IPS-20b (cell line): ENCODE measurements around the gene TXNRD3.

Experiments used
- H3K27ac ChIP-seq: one replicate; pipeline ENCODE4 v1.5.1; 2013; ENCODE audit warnings: low read length
- H3K27me3 ChIP-seq: 2 replicates; pipeline ENCODE4 v1.6.1; 2013; ENCODE audit warnings: mild to moderate bottlenecking, low read length, inconsistent platforms; ENCODE audit not compliant: insufficient read depth
- H3K36me3 ChIP-seq: 2 replicates; pipeline ENCODE4 v1.6.1; 2013; ENCODE audit warnings: low read depth, mild to moderate bottlenecking, inconsistent platforms, low read length, moderate library complexity; ENCODE audit not compliant: insufficient read depth
- H3K4me1 ChIP-seq: 2 replicates; pipeline ENCODE4 v1.6.1; 2013; ENCODE audit warnings: mild to moderate bottlenecking, control low read depth, inconsistent platforms, low read length, moderate library complexity; ENCODE audit not compliant: insufficient read depth
- H3K4me3 ChIP-seq: 2 replicates; pipeline ENCODE4 v1.5.1; 2013; ENCODE audit warnings: mild to moderate bottlenecking, low read length, inconsistent platforms
- H3K9ac ChIP-seq: 2 replicates; pipeline ENCODE4 v1.6.1; 2013; ENCODE audit warnings: low read depth, mild to moderate bottlenecking, inconsistent platforms, low read length, moderate library complexity
- H3K9me3 ChIP-seq: 2 replicates; pipeline ENCODE4 v1.6.1; 2013; ENCODE audit warnings: mild to moderate bottlenecking, low read depth, low read length, inconsistent platforms; ENCODE audit not compliant: insufficient read depth

The TXNRD3 gene

DNA sequence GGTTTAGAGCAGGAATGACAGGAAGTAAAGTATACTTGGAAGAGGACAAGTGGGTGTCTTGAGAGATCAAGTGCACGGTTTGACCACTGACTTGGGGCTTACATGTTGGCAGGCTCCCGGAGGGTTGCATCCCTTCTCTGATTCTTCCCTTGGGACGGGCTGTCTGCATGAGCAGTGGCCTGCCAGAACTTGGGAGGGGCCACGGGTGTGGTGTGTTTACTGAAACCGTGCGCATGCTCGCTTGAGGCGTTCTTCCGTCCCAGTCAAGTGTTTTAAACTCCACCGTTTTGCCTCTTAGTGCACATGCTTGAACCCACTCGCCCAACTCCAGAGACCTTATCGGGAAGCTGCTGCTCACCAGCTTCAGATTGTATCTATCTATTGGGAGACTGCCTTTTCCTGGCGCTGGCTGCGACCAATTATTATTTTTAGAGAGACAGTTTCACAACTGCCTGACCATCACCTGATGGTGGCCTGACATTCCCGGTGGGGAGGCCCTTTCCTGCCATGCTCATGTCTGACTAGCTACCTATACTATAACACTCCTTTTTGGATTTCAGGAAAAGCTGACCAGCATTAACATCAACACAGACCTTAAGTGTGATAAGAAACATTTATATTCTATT, 81.3 kb downstream of the TXNRD3 start:
- Histone ChIP-seq H3K9me3 (no peaks in the 10 kb centered on the region), H3K4me3 (no peak overlapping the region), H3K4me1 (no peaks in the 10 kb centered on the region), H3K9ac (no peak overlapping the region), H3K27ac (no peak overlapping the region), H3K36me3 (no peaks in the 10 kb centered on the region), H3K27me3 (no peaks in the 10 kb centered on the region)

DNA sequence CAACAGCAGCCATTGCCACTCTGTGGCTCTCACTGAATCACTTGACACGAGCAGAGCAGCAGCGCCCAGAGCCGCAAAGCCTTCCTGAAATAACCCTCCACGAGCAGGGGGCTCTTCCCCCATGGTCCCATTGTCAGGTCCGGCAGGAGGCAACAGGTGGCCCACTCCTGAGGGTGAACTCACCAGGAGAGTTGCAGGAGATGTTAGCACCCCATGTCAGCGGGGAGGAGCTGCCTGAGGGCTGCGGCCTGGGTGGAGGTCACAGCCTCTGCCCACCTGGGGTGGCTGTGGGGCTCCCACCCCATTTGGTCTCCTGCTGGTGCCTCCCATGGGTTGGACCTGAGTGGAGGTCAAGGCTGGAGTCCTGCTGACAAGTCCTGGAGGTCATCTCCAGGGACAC, 83.8 kb downstream of the TXNRD3 start:
- no peak overlapping the region for H3K27ac ChIP-seq
- no peaks in the 10 kb centered on the region for H3K36me3 ChIP-seq
- no peaks in the 10 kb centered on the region for H3K4me1 ChIP-seq
- H3K27me3 ChIP-seq, result no peaks in the 10 kb centered on the region
- no peak overlapping the region for H3K4me3 ChIP-seq
- H3K9me3 ChIP-seq, result no peaks in the 10 kb centered on the region
- no peak overlapping the region for H3K9ac ChIP-seq

DNA sequence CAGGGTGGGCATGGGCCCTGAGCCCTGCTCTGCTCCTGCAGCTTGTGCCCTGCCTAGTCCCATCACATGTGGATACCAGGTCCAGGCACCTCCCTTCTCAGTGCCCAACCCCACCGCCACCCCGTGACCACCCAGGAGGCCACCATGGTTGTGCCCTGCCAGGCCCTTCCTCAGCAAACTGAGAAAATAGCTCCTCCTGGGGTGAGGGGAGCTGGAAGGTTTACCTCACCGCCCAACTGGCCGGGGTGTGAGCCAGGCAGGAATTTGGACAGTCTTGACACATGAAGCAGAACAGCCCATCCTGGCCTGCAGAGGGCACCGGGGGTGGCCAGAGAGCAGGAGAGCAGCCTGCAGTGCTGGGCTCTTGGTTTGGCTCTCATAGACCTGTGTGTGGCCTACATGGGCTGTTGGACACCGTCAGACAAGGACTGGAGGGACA, 84.8 kb downstream of the TXNRD3 start:
- H3K4me3 ChIP-seq, result no peak overlapping the region
- H3K9me3 ChIP-seq, result no peaks in the 10 kb centered on the region
- no peak overlapping the region for H3K27ac ChIP-seq
- H3K36me3 ChIP-seq, result no peaks in the 10 kb centered on the region
- no peak overlapping the region; the same call in 1 of the 2 replicates for H3K9ac ChIP-seq
- H3K27me3 ChIP-seq, result no peaks in the 10 kb centered on the region
- H3K4me1 ChIP-seq, result no peaks in the 10 kb centered on the region

DNA sequence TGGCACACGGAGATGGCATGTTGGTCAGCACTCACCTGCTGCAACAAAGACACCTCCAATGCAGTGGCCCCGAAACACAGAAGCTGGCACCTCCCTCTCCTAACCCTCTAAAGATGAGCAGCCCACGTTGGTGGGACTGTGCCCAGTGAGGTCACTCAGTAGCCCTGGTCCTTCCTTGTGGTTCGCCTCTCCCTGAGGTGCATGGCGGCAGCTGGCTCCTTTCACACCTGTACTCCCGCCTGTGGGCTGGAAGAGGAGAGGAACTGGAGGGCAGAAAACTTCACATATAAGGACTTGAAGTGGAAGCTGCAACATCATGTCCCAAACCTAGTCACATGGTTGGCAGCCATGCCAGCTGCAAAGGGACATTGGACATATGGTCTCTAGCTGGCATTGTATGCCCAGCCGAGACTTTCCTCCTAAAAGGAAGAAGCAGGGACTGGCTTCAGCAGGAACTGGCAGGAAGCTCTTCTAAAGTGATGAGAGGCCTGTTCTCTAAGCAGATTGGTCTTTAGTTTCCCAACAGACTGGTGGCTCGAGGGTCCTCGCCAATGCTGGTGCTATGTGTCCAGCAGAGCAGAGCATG, 85.4 kb downstream of the TXNRD3 start:
- Histone ChIP-seq H3K4me1 (no peaks in the 10 kb centered on the region), H3K36me3 (no peaks in the 10 kb centered on the region), H3K4me3 (no peak overlapping the region), H3K9ac (no peak overlapping the region), H3K27ac (no peak overlapping the region), H3K27me3 (no peaks in the 10 kb centered on the region), H3K9me3 (no peaks in the 10 kb centered on the region)

DNA sequence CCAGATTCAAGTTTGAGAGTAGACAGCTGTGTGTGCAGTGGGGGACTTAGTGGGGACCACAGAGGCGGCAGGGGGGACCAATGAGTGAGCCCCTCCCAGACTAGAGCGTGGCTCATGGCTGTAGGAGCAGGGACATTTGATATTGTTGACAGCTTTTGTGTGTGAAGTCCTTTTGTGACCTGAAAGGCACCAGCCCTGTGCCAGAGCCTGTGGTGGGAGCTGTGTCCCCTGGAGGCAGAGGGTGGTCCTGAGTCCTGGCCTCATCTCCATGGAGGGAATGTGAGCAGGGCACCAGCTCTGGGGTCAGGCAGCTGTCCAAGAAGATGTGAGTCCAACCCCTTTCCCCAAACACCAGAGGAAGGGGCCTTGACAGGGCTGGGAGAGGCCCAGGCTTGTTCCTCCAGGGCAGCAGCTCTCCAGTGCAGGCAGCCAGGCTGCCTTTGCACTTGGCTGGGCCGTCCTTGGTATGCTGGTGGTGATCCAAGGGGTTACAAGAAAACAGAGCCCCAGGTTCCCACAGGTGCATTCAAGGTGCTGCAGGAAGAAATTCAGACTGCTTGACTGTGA, 86.1 kb downstream of the TXNRD3 start:
- H3K27me3 ChIP-seq, result no peaks in the 10 kb centered on the region
- H3K9me3 ChIP-seq, result no peaks in the 10 kb centered on the region
- H3K9ac ChIP-seq, result no peak overlapping the region
- H3K27ac ChIP-seq, result no peak overlapping the region
- H3K4me1 ChIP-seq, result no peaks in the 10 kb centered on the region
- no peak overlapping the region for H3K4me3 ChIP-seq
- H3K36me3 ChIP-seq, result no peaks in the 10 kb centered on the region

DNA sequence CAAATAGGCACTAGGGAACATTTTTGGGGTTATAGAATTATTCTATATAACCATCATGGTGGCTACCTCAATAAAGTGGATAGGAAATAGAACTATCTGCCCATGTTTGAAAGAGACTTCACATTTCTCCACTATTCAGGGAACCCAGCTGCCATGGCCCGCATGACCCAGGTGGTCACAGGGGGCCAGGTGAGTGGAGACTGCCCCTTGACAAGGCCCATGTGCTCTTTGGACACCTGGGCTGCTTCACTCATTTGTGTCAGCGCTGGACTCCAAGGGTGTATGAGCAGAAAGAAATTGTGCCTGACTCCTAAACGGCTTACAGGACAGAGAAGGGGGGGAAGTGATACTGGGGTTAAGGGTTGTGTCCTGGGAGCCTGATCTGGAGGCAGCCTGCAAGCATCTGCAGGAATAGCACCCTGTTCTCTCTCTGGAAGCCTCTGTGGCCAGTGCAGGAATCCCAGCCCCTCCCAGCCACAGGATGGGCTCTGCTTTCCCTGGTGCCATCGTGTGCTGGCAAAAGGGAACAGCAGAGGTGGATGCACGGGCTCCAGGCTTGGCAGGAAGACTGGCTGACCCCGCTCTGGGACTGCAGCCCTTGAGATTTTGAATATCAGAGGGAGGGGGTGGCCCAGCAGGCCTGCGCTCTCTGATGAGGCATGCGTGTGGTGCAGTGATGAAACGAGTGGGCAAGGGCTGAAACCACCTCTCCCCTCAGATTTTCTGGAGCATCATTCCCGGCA, 87.1 kb downstream of the TXNRD3 start:
- Histone ChIP-seq H3K4me1 (no peaks in the 10 kb centered on the region), H3K9me3 (no peaks in the 10 kb centered on the region), H3K9ac (no peak overlapping the region), H3K4me3 (no peak overlapping the region), H3K27me3 (no peaks in the 10 kb centered on the region), H3K27ac (no peak overlapping the region), H3K36me3 (no peaks in the 10 kb centered on the region)

DNA sequence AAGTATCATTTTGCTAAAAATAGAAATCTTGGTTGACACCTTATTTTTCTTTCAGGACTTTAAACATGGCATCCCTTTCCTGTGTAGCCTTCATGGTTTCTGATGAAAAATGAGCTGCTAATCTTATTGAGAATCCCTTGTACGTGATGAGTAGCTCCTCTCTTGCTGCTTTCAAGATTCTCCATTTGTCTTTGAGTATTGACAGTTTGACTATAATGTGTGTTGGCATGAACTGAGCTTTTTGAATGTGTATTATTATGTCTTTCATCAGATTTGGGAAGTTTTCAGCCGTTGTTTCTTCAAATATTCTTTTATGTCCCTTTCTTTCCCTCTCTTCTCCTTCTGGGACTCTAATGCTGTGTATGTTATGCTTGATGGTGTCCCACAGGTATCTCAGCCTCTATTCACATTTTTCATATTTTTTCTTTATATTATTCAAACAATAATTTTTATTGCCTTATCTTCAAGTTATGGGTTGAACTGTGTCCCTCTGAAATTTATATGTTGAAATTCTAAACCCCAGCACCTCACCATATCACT, 92.1 kb downstream of the TXNRD3 start:
- Histone ChIP-seq H3K4me1 (no peaks in the 10 kb centered on the region), H3K9me3 (no peaks in the 10 kb centered on the region), H3K27me3 (no peaks in the 10 kb centered on the region), H3K9ac (no peak overlapping the region), H3K36me3 (no peaks in the 10 kb centered on the region), H3K27ac (no peak overlapping the region), H3K4me3 (no peak overlapping the region)

DNA sequence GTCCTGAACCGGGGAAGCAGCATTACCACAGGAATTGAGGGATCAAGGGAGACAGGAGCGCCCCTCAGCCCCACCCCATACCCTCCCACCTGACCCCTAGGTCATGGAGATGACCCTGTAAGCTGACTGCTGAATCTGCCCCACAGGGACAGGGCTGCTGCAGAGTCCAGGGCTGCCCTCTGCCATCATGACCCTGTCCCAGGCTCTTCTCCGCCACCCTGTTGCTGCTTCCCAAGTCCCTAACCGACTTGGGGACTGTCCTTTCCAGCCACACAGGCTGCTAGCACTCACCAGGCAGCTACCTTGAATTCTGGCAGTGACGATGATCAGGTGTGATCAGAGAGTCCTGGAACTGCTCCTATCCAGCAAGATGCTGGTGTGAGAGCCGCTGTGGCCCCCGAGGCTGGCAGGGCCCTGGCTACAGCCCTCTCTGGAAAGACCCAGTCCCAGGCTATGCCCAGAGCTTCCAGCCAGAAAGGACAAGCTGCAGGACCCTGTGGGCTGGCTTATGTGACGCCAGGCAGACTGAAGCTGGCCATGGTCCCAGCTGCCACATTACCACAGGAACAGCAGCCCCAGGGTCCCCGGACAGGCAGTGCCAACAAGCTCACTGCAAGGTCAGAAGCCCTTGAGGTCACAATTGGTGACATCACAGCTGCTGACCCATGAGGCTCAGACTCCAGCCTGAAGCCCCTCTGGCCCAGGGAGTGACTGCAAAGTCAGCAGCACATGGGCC, 96.4 kb downstream of the TXNRD3 start, which contains the start of gene C3orf22:
Gene C3orf22, minus strand, starts transcription at position 597 of the 736 bp plus-strand sequence. CDS start 5,542 bp downstream, outside the sequence.
- H3K36me3 ChIP-seq, result no peaks in the 10 kb centered on the region
- H3K27ac ChIP-seq, result no peak within 1 kb of the TSS
- no peaks in the 10 kb centered on the region for H3K9me3 ChIP-seq
- H3K27me3 ChIP-seq, result no peaks in the 10 kb centered on the region
- H3K9ac ChIP-seq, result no peak within 1 kb of the TSS
- H3K4me1 ChIP-seq, result no peaks in the 10 kb centered on the region
- H3K4me3 ChIP-seq, result no peak within 1 kb of the TSS

DNA sequence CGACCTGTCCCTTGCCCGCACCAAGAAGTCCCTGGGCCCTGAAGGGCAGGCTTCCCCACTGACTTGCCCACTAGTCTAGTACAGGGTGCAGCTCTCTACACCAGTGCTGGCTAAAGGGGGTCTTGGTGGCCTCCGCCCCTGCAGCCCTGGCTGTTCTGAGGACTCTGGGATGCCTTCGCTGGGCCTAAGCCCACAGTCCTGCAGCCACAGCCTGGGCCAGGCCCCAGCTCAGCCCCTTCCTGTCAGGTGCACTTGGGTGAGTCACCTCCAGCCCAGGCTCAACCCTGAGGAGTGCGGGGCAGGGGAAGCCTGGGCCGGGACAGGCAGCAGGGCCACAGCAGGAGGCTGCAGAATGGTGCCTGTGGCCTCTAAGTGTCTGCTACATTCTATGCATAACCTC, 97.2 kb downstream of the TXNRD3 start:
- H3K9ac ChIP-seq, result no peak overlapping the region
- H3K27ac ChIP-seq, result no peak overlapping the region
- no peaks in the 10 kb centered on the region for H3K9me3 ChIP-seq
- no peak overlapping the region for H3K4me3 ChIP-seq
- H3K27me3 ChIP-seq, result no peaks in the 10 kb centered on the region
- no peaks in the 10 kb centered on the region for H3K4me1 ChIP-seq
- no peaks in the 10 kb centered on the region for H3K36me3 ChIP-seq

DNA sequence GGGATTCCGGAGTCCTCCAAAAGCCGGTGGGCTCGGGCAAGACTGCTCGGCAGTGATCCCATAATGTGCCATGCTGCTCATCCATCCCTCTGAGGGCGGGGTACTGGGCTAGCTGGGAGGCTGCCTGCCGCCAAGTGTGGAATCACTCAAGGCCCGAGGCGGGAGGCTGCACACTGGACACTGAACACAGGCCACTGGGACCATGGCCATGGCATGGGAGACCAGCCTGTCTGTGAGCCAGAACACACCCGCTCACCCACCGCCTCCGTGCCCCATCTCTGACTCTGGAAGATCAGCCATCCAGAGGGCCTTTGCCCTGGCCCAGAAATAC, 97.5 kb downstream of the TXNRD3 start:
- Histone ChIP-seq H3K27ac (no peak overlapping the region), H3K9ac (no peak overlapping the region), H3K9me3 (no peaks in the 10 kb centered on the region), H3K36me3 (no peaks in the 10 kb centered on the region), H3K27me3 (no peaks in the 10 kb centered on the region), H3K4me1 (no peaks in the 10 kb centered on the region), H3K4me3 (no peak overlapping the region)
